ENCODE results near the gene DNAH2.

Gene DNAH2

GRCh38 chr17:7840875-7841274 is 123.3 kb downstream of the DNAH2 start:
- no peak for DNase-seq

GRCh38 chr17:7841396-7841914 is 123.9 kb downstream of the DNAH2 start:
- peak; percentile 96 for DNase-seq

- peak; percentile 97 for DNase-seq
These were observed 124.4 kb downstream of the DNAH2 start for GRCh38 chr17:7841915-7842379.

- no peak for DNase-seq
These were observed 125.1 kb downstream of the DNAH2 start for GRCh38 chr17:7842380-7843256.

- DNase-seq = peak; percentile 90
These were observed 125.7 kb downstream of the DNAH2 start for GRCh38 chr17:7843257-7843535.

- peak; percentile 95 for DNase-seq
These were observed 126.2 kb downstream of the DNAH2 start for GRCh38 chr17:7843536-7844291.

- peak; percentile 91 for DNase-seq
These were observed 127.0 kb downstream of the DNAH2 start for GRCh38 chr17:7844292-7845154.

DNA sequence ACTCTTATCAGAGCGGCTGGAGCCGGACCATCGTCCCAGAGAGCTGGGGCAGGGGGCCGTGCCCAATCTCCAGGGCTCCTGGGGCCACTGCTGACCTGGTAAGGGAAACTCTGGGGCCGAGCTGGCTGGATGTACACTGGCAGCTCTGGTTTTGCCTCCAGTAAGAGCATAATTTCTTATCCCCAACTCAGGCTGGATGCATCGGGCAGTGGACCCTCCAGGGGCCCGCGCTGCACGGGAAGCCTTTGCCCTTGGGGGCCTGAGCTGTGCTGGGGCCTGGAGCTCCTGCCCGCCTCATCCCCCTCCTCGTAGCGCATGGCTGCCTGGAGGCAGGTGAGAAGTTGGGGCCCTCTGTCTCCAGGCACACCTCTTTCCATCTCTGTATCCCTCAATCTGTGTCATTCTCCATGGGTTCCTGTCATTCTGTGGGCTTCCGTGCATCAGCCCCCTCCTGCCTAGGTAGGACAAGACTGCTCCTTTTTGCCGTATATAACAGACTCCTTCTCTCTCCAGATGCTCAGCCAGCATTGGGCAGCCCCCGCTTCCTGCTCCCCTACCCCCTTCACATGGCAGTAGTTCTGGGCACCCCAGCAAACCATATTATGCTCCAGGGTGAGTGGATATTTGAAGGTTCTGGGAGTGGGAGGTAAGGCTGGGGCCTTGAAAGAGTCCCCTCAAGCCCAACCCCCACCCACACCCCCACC is 128.0 kb downstream of the DNAH2 start:
- DNase-seq = no peak

- no peak for DNase-seq
These were observed 128.7 kb downstream of the DNAH2 start for GRCh38 chr17:7846063-7846735.

- no peak for DNase-seq
These were observed 129.5 kb downstream of the DNAH2 start for GRCh38 chr17:7846765-7847661.

- DNase-seq = no peak
These were observed 130.6 kb downstream of the DNAH2 start for GRCh38 chr17:7848131-7848579.

GRCh38 chr17:7848739-7849129 is 131.2 kb downstream of the DNAH2 start:
- no peak for DNase-seq

DNA sequence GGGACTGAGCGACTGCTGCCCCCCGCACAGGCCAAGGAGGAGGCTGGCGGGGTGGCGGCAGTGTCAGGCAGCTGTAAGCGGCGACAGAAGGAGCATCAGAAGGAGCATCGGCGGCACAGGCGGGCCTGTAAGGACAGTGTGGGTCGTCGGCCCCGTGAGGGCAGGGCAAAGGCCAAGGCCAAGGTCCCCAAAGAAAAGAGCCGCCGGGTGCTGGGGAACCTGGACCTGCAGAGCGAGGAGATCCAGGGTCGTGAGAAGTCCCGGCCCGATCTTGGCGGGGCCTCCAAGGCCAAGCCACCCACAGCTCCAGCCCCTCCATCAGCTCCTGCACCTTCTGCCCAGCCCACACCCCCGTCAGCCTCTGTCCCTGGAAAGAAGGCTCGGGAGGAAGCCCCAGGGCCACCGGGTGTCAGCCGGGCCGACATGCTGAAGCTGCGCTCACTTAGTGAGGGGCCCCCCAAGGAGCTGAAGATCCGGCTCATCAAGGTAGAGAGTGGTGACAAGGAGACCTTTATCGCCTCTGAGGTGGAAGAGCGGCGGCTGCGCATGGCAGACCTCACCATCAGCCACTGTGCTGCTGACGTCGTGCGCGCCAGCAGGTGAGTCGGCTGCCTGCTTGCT is 131.7 kb downstream of the DNAH2 start:
- no peak for DNase-seq

DNA sequence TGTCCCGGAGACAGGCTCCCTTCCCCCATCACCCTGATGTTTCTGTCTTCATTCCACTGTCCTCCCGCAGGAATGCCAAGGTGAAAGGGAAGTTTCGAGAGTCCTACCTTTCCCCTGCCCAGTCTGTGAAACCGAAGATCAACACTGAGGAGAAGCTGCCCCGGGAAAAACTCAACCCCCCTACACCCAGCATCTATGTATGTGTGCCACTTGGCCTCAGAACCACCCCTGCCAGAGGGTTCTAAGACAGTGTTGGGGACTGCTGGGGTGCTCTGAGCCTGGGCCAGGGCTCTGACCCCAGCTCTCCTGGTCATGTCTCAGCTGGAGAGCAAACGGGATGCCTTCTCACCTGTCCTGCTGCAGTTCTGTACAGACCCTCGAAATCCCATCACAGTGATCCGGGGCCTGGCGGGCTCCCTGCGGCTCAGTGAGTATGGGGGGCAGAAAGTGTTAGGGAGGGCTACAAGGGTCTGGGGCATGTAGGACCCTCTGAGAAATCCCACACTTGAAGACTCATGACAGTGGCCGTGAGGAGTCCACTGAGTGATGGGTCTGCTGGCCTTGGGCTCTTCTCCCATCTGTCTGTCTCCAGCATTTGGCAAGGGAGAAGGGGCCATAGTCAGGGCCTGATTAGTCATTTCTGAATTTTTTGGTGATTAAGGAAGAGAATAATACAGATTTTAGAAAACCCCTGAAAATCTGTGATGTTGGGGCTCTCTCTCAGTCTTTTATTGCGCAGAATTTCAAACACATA is 132.4 kb downstream of the DNAH2 start:
- no peak for DNase-seq

DNA sequence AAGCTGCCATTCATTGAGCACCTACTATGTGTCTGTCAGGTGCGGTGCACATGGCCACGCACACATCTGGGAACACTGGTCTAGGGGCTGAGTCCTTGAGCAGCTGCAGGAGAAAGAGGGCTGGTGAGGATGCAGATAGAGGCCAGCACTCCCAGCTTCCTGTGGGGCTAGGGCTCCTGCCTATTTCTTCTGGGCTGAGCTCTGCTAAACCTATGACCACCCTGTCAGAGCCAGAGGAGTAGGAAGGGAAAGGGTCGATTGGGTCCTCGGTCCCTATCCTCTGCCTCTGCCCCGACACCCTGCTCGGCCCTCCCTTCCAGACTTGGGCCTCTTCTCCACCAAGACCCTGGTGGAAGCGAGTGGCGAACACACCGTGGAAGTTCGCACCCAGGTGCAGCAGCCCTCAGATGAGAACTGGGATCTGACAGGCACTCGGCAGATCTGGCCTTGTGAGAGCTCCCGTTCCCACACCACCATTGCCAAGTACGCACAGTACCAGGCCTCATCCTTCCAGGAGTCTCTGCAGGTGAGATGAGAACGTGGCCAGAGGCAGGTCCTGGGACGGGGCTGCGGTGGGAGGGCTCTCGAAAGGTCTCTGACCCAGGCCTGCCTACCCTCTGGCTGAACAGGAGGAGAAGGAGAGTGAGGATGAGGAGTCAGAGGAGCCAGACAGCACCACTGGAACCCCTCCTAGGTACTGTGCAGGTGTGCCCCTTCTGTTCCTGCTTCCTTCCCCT is 133.3 kb downstream of the DNAH2 start:
- peak; percentile 69 for DNase-seq

DNA sequence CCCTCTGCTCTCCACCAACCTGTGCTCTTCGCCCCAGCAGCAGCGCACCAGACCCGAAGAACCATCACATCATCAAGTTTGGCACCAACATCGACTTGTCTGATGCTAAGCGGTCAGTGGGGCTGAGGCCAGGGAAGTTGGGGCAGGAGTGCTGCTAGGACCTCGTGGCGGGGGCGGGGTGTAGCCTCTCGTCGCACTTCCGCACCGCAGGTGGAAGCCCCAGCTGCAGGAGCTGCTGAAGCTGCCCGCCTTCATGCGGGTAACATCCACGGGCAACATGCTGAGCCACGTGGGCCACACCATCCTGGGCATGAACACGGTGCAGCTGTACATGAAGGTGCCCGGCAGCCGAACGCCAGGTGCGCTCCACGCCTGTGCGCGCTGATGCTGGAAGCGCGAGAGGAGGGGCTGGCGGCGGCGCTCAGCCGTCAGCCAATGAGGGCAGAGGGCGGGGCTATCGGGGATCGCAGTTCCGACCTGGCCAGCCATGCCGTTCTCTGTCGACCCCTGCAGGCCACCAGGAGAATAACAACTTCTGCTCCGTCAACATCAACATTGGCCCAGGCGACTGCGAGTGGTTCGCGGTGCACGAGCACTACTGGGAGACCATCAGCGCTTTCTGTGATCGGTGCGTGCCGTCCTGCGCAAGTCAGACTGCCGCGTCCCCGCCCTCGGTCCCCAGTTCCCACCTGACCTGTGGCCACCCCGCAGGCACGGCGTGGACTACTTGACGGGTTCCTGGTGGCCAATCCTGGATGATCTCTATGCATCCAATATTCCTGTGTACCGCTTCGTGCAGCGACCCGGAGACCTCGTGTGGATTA is 134.1 kb downstream of the DNAH2 start:
- peak; percentile 94 for DNase-seq

DNA sequence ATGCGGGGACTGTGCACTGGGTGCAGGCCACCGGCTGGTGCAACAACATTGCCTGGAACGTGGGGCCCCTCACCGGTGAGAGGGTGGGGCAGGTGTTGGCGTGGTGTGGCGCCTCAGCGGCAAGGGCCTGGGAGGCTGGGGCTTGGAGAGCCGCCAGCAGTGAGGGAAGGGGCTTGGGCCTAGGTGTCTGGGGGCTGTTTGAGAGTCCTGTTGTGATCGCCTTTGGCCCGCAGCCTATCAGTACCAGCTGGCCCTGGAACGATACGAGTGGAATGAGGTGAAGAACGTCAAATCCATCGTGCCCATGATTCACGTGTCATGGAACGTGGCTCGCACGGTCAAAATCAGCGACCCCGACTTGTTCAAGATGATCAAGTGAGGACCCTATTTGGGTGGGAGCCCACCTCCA is 134.7 kb downstream of the DNAH2 start:
- DNase-seq = no peak
